Measurements from ENCODE around the gene CAV2. TPM values are rescaled to one million over a fixed set of nuclear protein-coding genes. Genes with fewer than 3 reads are reported as not detected.

CAV2 gene
- total and polyA plus RNA-seq, 9 of the 15 experiments (the other 6 are each of a cell fraction or from before 2014, with no cell fraction given), result 16.1 to 137 (median 38.3) TPM

DNA sequence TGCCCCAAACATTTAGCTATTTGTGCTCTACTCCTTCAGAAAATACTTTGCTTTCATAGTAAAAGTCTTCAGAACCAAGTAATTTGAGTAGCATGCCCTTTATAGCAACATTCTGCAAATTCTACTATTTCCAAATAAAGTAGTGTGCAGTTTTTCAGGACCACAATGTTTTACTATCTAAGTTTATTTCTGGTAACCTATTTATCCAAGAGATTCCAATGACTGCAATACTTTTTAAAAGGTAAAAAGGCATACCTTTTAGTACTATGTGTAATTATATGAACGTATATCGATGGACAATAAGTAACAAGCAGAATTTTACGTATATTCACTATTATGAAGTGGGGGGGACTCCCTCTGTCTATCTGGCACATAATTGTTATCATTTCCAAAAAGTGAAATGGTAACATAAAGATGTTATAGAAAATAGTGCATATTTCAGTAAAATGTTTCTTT lies 6.9 kb upstream of the CAV2 start (continued):
- TF ChIP-seq ZNF79 (CRISPR knock-in tag; IDR thresholded peaks at IDR 0.05; ENCODE audit: low read depth), result no peak
- no peak for TF ChIP-seq BRCA1 (IDR thresholded peaks at IDR 0.05)
- TF ChIP-seq BRCA1 (CRISPR knock-in tag; IDR thresholded peaks at IDR 0.05), result no peak
- TF ChIP-seq, protein P1, sequence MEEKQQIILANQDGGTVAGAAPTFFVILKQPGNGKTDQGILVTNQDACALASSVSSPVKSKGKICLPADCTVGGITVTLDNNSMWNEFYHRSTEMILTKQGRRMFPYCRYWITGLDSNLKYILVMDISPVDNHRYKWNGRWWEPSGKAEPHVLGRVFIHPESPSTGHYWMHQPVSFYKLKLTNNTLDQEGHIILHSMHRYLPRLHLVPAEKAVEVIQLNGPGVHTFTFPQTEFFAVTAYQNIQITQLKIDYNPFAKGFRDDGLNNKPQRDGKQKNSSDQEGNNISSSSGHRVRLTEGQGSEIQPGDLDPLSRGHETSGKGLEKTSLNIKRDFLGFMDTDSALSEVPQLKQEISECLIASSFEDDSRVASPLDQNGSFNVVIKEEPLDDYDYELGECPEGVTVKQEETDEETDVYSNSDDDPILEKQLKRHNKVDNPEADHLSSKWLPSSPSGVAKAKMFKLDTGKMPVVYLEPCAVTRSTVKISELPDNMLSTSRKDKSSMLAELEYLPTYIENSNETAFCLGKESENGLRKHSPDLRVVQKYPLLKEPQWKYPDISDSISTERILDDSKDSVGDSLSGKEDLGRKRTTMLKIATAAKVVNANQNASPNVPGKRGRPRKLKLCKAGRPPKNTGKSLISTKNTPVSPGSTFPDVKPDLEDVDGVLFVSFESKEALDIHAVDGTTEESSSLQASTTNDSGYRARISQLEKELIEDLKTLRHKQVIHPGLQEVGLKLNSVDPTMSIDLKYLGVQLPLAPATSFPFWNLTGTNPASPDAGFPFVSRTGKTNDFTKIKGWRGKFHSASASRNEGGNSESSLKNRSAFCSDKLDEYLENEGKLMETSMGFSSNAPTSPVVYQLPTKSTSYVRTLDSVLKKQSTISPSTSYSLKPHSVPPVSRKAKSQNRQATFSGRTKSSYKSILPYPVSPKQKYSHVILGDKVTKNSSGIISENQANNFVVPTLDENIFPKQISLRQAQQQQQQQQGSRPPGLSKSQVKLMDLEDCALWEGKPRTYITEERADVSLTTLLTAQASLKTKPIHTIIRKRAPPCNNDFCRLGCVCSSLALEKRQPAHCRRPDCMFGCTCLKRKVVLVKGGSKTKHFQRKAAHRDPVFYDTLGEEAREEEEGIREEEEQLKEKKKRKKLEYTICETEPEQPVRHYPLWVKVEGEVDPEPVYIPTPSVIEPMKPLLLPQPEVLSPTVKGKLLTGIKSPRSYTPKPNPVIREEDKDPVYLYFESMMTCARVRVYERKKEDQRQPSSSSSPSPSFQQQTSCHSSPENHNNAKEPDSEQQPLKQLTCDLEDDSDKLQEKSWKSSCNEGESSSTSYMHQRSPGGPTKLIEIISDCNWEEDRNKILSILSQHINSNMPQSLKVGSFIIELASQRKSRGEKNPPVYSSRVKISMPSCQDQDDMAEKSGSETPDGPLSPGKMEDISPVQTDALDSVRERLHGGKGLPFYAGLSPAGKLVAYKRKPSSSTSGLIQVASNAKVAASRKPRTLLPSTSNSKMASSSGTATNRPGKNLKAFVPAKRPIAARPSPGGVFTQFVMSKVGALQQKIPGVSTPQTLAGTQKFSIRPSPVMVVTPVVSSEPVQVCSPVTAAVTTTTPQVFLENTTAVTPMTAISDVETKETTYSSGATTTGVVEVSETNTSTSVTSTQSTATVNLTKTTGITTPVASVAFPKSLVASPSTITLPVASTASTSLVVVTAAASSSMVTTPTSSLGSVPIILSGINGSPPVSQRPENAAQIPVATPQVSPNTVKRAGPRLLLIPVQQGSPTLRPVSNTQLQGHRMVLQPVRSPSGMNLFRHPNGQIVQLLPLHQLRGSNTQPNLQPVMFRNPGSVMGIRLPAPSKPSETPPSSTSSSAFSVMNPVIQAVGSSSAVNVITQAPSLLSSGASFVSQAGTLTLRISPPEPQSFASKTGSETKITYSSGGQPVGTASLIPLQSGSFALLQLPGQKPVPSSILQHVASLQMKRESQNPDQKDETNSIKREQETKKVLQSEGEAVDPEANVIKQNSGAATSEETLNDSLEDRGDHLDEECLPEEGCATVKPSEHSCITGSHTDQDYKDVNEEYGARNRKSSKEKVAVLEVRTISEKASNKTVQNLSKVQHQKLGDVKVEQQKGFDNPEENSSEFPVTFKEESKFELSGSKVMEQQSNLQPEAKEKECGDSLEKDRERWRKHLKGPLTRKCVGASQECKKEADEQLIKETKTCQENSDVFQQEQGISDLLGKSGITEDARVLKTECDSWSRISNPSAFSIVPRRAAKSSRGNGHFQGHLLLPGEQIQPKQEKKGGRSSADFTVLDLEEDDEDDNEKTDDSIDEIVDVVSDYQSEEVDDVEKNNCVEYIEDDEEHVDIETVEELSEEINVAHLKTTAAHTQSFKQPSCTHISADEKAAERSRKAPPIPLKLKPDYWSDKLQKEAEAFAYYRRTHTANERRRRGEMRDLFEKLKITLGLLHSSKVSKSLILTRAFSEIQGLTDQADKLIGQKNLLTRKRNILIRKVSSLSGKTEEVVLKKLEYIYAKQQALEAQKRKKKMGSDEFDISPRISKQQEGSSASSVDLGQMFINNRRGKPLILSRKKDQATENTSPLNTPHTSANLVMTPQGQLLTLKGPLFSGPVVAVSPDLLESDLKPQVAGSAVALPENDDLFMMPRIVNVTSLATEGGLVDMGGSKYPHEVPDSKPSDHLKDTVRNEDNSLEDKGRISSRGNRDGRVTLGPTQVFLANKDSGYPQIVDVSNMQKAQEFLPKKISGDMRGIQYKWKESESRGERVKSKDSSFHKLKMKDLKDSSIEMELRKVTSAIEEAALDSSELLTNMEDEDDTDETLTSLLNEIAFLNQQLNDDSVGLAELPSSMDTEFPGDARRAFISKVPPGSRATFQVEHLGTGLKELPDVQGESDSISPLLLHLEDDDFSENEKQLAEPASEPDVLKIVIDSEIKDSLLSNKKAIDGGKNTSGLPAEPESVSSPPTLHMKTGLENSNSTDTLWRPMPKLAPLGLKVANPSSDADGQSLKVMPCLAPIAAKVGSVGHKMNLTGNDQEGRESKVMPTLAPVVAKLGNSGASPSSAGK (IDR thresholded peaks at IDR 0.05), result no peak
- TF ChIP-seq, protein P2, sequence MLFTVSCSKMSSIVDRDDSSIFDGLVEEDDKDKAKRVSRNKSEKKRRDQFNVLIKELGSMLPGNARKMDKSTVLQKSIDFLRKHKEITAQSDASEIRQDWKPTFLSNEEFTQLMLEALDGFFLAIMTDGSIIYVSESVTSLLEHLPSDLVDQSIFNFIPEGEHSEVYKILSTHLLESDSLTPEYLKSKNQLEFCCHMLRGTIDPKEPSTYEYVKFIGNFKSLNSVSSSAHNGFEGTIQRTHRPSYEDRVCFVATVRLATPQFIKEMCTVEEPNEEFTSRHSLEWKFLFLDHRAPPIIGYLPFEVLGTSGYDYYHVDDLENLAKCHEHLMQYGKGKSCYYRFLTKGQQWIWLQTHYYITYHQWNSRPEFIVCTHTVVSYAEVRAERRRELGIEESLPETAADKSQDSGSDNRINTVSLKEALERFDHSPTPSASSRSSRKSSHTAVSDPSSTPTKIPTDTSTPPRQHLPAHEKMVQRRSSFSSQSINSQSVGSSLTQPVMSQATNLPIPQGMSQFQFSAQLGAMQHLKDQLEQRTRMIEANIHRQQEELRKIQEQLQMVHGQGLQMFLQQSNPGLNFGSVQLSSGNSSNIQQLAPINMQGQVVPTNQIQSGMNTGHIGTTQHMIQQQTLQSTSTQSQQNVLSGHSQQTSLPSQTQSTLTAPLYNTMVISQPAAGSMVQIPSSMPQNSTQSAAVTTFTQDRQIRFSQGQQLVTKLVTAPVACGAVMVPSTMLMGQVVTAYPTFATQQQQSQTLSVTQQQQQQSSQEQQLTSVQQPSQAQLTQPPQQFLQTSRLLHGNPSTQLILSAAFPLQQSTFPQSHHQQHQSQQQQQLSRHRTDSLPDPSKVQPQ (CRISPR knock-in tag; IDR thresholded peaks at IDR 0.05; ENCODE audit: borderline replicate concordance), result no peak
- TF ChIP-seq NBN (IDR thresholded peaks at IDR 0.05; ENCODE audit: low read depth), result no peak
- TF ChIP-seq KLF10 (CRISPR knock-in tag; IDR thresholded peaks at IDR 0.05), result no peak
- TF ChIP-seq, protein P3, sequence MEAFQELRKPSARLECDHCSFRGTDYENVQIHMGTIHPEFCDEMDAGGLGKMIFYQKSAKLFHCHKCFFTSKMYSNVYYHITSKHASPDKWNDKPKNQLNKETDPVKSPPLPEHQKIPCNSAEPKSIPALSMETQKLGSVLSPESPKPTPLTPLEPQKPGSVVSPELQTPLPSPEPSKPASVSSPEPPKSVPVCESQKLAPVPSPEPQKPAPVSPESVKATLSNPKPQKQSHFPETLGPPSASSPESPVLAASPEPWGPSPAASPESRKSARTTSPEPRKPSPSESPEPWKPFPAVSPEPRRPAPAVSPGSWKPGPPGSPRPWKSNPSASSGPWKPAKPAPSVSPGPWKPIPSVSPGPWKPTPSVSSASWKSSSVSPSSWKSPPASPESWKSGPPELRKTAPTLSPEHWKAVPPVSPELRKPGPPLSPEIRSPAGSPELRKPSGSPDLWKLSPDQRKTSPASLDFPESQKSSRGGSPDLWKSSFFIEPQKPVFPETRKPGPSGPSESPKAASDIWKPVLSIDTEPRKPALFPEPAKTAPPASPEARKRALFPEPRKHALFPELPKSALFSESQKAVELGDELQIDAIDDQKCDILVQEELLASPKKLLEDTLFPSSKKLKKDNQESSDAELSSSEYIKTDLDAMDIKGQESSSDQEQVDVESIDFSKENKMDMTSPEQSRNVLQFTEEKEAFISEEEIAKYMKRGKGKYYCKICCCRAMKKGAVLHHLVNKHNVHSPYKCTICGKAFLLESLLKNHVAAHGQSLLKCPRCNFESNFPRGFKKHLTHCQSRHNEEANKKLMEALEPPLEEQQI (IDR thresholded peaks at IDR 0.05), result peak; percentile 66; the same call in 1 of the 2 replicates
- TF ChIP-seq, protein P4, sequence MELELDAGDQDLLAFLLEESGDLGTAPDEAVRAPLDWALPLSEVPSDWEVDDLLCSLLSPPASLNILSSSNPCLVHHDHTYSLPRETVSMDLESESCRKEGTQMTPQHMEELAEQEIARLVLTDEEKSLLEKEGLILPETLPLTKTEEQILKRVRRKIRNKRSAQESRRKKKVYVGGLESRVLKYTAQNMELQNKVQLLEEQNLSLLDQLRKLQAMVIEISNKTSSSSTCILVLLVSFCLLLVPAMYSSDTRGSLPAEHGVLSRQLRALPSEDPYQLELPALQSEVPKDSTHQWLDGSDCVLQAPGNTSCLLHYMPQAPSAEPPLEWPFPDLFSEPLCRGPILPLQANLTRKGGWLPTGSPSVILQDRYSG (tag; conservative IDR thresholded peaks at IDR 0.05; ENCODE audit: low read depth), result no peak
- TF ChIP-seq SMAD3 (CRISPR knock-in tag; conservative IDR thresholded peaks at IDR 0.05), result no peak

Data from K562 (cell line).